Activated CD4-positive, CD25-positive, alpha-beta regulatory T cell treated with anti-CD3 and anti-CD28 coated beads, Interleukin-2, amount 50 U/mL, for 24 hours (primary cell): ENCODE data around the gene ZNF541.

ENCODE experiments used
- ATAC-seq, 2 donors: fragments of 150-1000 bp; cut with Tn5 transposase; one replicate each; pipeline ENCODE4 v1.10.0; 2021; ENCODE audit warnings: mild to moderate bottlenecking in 1 of 2, moderate library complexity in 1 of 2

The ZNF541 gene

GRCh38 chr19:47544476-47544875, 28.5 kb downstream of the ZNF541 start:
- no peak for ATAC-seq

GRCh38 chr19:47544075-47544474, 28.9 kb downstream of the ZNF541 start:
- ATAC-seq, result no peak

GRCh38 chr19:47542030-47542475, 30.9 kb downstream of the ZNF541 start:
- no peak for ATAC-seq

- ATAC-seq, result peak; percentile 35 to 74
Measured at GRCh38 chr19:47541518-47541917, 31.4 kb downstream of the ZNF541 start.

GRCh38 chr19:47540748-47541147, 32.2 kb downstream of the ZNF541 start:
- ATAC-seq, result no peak

GRCh38 chr19:47539747-47540311, 33.1 kb downstream of the ZNF541 start:
- no peak for ATAC-seq

GRCh38 chr19:47538812-47539211, 34.1 kb downstream of the ZNF541 start:
- no peak for ATAC-seq

- no peak for ATAC-seq
Measured at GRCh38 chr19:47537493-47537892, 35.5 kb downstream of the ZNF541 start.

- ATAC-seq, result no peak
Measured at GRCh38 chr19:47534628-47535027, 38.3 kb downstream of the ZNF541 start.

GRCh38 chr19:47531640-47532387, 41.1 kb downstream of the ZNF541 start:
- no peak for ATAC-seq

GRCh38 chr19:47529018-47529742, 43.8 kb downstream of the ZNF541 start:
- no peak for ATAC-seq

- no peak for ATAC-seq
Measured at GRCh38 chr19:47526798-47527197, 46.1 kb downstream of the ZNF541 start.

- no peak for ATAC-seq
Measured at GRCh38 chr19:47523473-47523872, 49.5 kb downstream of the ZNF541 start.
